Measurements from ENCODE around the gene OTOS.

The OTOS gene

DNA sequence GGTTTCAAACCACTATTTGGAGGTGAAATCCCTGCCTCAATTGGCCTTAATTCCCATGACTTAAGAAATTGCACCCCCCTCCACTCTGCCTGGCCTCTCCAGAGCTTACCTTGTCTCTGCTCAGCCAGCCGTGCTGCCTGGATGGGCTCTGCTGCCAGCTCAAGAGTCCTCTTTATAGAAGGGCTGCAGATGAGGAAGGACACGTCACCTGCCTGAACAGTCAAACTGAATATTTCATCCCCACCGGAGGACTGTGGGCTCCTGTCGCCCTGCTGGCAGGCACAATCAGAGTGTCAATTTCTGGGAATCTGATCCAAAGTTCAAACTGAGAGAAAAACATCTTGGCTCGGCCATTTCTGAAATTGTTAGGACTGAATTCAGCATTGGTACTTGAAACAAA, at the start of gene OTOS:
OTOS (minus strand) TSS at position 148 of the 400 bp plus-strand sequence. CDS start 332 bp downstream, outside the sequence.
- no peak for DNase-seq

DNA sequence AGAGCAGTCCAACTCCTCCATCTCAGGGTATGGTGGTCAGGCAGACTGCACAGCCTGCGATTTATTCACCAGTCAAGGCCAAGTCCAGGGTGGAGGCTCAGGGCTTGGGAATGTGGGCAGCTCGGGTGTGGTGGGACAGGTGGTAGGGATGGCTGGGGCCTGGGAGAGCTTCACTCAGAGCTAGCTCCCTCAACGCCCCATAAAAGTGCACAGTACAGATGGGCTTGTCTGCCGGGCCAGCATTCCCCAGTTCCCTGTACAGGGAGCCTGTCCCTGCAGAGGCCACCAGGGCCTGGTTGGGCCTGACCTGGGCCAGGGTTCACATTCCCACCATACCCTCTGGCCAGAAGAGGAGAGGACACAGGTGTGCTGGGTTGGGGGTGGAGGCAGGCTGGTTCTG, 49.2 kb upstream of the OTOS start:
- DNase-seq = no peak

GRCh38 chr2:240187989-240188590, 47.6 kb upstream of the OTOS start:
- DNase-seq = no peak

GRCh38 chr2:240186191-240186725, 45.8 kb upstream of the OTOS start:
- DNase-seq = no peak

DNA sequence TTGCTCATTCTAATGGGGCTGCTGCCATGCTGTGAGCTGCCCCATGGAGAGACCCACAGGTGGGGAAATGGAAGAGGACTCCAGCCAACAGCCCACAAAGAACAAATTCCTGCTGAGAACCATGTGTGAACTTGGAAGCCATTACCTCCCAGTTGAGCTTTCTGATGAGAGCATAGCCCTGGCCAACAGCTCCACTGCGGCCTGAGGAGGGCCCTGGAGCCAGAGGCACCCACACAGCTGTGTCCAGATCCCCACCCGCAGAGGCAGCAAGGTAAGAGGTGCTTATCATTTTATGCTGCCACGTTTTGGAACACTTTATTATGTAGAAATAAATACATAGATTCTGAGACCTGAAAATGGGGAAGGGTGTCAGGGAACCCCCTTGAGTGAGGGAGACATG, 44.2 kb upstream of the OTOS start:
- DNase-seq = no peak

- DNase-seq = no peak
Observed at GRCh38 chr2:240183875-240184590, 43.6 kb upstream of the OTOS start.

DNA sequence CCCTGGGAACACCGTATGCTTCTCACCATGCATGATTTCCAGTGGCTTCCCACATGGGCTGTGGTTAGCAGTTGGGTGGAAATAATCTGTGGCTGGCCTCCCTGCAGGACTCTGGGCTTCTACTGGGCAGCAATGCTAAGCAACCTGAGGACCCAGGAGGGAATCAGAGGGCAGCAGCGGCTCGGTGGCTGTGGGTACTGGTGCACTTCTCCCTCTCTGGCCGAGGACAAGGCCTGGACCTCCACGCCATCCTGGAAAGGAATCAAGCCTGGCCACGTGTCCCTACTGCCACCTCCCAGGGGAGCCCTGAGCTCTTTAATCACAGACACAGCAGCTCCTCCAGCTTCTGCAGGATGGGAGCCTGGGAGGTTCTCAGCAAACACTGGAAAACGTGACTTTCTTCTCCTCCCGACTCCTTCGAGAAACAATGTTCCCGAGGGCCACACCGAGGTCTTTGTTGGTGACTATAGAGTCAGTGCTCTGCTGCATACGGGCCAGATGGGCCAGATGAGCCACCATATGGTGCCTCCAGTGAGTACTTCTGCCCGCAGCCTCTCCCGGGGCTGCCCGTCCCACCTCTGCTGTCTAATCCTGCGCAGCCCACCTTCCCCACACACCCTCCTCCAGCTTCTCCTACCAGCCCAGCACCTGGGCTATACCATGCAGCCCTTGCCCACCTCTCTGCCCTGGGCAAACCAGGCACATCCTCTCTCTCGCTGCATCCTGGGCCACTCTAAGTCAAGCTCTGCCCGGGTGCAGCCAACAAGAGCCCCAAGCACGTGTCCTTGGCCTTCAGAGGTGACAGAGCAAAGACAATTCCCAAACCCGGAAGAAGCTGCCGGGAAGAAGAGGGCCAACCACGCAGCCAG, 42.8 kb upstream of the OTOS start:
- no peak for DNase-seq

DNA sequence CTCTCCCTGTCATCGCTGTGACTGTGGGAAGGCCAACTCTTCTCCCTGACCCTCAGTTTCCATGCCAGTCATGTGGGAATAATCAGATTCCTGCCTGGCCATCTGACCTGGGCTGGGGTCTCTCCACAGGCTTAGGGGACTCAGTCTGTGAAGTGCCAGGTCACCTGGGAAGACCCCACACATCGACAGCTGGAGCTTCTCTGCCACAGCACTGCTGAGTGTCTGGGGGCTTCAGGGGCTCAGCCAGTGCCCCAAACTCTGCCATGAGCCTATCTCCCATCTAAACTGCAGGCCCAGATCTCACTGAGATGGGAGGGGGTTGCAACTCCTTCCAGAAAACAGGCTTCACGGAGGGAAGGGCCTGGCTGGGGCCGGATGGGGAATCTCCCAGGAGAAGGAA, 42.0 kb upstream of the OTOS start:
- no peak for DNase-seq

DNA sequence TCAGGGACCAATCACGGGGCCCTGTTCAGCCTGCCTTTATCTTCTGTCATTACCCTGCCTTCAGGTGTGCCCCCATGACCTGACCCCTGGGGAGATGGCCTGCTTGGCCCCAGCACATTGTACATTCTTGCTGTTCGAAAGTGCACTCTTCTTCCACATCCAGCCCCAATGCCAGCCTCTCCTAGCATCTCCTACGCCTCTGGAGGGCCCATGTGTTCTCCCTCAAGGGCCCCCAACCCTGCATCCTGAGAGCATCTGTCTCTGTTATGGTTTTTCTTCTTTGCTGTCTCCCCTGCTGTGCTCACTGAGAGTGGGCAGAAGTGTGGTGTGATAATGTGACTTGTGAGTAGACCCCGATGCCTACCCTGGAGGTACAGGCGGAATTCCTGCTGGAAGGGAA, 41.5 kb upstream of the OTOS start:
- DNase-seq = no peak

DNA sequence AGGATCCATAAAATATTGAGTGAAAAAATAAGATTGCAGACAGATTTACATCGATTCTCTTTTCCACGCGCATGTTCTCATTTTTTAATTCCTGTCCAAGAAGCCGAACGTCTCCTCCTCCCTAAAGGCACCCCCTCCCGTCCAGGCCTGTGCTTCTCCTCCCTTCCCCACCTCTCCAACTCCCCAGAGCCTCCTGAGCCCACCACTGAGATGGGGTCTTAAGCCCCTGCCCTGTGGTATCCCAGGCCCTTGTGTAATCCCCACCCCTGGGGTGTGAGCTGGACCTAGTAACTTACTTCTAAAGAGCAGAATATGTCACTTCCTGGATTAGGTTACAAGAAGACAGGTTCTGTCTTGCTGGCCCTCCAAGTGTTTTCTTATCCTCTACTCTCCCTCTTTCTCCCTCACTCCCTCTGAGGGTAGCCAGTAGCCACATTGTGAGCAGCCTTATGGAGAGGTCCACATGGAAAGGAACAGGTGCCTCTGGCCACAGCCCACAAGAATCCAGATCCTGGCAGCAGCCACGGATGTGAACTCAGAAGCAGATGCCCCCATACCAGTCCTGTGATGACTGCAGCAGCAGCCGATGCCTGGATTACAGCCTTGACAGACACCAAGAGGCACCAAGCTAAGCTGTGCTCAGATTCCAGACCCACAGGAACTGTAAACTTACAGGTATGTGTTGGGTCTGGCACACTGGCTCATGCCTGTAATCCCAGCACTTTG, 39.6 kb upstream of the OTOS start:
- no peak for DNase-seq

DNA sequence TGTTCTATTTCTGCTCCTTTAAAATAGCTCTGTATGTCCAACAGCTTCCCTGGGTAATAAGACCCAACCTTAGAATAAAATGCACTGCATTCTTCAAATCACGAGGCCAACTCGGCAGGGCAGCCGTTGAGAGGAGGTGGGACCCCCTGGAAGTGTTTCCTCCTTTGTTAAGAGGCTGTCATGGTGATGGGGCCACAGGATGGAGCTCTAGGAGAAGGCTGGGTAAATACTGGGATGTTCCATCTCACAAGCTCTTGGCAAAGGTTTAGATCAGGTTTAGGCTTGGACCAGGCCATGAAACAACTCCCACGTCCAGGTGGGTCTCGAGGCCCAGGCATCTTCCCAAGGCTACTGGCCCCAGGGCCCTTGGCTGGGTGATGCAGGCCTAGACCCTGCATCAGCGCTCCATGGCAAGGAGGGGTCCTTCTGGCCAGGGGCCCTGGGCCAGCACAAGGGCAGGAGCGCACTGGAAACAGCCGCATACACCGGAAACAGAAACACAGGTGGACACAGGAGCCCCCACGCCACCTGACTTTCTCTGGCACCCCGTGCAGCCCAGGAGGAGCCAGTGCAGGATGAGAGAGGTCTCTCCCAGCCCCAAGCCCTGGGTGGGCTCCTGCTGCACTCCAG, 38.8 kb upstream of the OTOS start:
- DNase-seq = no peak

GRCh38 chr2:240178564-240178963, 38.1 kb upstream of the OTOS start:
- no peak for DNase-seq

DNA sequence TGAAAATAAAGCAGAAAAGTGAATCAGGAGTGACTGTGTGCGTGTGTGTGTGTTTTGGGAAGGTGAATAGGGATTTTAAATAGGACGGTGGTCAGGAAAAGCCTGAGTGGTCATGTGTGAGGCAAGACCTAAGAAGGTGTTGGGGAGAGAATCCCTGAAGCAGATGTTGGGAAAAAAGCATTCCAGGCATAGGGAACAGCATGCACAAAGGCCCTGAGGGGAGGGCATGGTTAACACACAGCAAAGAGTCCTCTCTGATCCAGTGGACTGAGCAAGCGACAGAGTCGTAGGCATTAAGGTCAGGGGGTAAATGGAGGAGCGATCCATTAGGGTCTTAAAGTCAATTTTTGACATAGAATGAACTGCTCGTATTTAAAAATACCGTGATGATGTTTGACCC, 34.0 kb upstream of the OTOS start:
- no peak for DNase-seq

GRCh38 chr2:240172071-240172895, 31.8 kb upstream of the OTOS start:
- DNase-seq = no peak

GRCh38 chr2:240170883-240171282, 30.4 kb upstream of the OTOS start:
- no peak for DNase-seq

GRCh38 chr2:240170354-240170735, 29.9 kb upstream of the OTOS start:
- DNase-seq = no peak

- DNase-seq = no peak
Observed at GRCh38 chr2:240169486-240170353, 29.3 kb upstream of the OTOS start.

DNA sequence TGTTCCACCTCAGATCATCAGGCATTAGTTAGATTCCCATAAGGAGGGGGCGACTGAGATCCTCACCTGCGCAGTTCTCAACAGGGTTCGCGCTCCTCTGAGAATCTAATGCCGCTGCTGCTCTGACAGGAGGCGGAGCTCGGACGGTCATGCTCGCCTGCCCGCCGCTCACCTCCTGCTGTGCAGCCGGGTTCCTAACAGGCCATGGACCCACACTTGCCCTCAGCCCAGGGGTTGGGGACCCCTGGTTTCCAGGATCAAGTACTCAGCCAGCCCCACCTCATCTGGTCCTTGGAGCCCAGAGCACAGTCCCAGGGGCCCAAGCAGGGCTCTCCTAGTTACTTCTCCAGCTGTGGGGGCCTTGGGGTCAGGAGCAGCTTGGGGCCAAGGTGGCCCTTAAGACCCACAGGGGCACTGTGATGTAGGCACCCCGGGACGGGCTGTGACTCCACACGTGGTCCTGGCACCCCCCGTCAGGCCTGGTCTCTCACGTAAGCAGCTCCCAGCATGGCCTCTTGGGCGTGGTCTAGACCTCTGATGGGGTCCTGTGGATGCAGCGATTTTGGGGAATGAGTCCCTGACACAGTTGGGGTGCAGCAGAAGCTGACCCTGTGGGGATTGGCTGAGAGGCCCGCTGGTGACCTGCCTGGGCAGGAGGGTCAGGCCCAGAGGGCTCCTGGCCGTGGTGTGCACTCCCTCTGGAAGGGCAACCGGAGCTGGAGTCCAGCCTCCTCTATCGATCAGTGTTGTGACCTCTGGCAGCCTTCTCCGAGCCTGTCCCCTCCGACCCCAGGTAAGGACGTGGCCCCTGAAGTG, 28.3 kb upstream of the OTOS start:
- no peak for DNase-seq

- DNase-seq = no peak
Observed at GRCh38 chr2:240168041-240168440, 27.6 kb upstream of the OTOS start.

GRCh38 chr2:240167588-240167880, 27.1 kb upstream of the OTOS start:
- DNase-seq = no peak
